Measurements from ENCODE around the gene GPBP1.
"Not testable (repeated sequence)": the region's sequence is repeated elsewhere in the genome, so short reads cannot be mapped to it uniquely, and the experiment has no call there.

GPBP1 gene

DNA sequence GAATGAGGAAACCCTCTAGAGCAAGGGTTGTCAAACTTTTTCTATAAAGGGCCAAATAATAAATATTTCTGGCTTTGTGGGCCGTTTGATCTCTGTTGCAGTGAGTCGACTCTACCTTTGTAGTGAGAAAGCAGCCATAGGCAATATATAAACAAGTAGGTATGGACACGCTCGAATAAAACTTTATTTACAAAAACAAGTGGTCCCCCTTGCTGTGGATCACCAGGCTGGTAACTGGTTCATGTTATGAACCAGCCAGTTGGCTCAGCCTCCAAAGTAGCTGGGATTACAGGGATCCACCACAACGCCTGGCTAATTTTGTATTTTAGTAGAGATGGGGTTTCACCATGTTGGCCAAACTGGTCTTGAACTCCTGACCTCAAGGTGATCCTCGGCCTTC, 118.5 kb downstream of the GPBP1 start:
- DNase-seq: no peak

DNA sequence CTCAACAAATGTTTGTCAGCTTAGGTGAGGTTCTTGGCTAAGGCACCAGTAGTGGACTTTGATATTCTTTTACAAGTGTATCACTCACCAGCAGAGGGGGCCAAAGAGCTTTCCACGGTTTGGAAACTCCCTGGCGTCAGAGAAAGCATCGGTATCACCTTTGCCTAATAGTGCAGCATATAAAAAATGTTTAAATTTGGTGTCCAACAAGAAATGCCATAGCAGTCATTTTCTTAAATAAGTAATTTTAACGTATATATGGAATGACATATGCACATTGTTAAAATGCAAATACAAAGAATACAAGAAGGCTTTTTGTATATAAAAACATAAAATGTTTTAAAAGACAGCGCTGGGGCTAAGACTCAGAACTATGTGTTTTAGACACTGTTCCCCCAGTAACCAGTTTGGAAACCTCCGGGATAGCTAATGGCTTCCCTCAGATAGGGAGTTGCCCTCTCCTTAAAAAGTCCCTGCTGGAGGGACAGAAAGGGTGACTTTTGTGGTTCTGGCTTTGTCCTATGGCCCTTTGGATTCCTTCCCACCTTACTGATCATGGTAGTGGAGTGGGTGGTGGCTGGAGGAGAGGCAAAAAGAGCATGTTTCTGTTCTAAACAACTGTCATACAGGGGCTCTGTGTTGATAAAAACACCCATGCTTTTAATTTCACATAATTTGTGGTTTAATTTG, 124.6 kb downstream of the GPBP1 start:
- DNase-seq: peak; percentile 82

DNA sequence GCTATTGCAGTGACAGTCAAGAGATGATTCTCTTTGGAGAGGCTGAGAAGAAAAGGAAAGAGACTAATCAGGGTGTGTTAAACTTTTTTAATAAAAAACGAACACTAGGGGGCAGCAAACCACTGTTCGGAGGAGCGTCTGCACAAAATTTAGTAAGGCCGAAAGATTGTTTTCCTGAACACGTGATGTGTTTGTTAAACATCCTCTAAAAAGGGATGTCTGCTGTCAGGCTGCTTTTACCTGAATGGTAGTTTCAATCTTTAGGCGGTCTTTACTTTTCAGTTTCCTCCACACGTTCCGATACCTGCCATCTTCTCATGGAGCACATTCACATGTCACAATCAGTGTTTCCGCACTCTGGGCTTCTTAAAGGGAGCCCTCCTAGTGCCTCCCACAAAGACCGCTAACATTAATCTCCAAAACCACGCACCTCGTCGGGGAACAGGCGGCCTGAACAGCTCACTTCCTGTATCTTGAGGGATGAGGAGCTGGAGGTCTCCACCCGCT, 125.2 kb downstream of the GPBP1 start:
- DNase-seq: peak; percentile 82

DNA sequence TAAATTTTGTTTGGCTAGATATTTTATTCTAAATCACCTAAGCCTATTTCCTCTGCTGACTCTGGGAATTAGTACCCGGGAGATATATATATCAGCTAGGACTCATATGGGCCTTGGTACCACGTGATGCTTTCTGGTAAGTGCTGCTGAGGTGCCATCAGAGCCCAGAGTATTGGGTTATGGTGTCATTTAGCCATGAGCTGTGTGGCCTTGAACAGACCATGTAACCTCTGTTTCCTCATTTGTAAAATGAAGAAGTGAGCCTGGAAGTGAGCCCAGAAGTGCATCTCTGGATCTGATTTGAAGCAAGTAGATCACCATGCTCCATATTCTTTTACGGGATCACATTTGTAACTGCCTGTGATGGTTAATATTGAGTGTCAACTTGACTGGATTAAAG, 126.1 kb downstream of the GPBP1 start:
- no peak for DNase-seq

DNA sequence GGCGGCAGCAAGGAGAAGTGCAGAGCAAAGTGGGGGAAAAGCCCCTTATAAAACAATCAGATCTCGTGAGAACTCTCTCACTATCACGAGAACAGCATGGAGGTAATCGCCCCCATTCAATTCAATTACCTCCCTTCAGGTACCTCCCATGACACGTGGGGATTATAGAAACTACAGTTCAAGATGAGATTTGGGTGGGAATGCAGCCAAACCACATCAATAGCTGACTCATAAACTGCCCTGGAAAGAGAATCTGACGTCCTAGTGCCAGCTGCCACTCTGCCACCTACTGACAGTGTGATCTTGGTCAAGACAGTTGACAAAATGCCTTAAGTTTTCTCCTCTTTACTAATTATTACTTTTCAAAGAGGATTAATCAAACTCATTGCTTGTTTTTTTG, 128.3 kb downstream of the GPBP1 start:
- peak; percentile 49 for DNase-seq

DNA sequence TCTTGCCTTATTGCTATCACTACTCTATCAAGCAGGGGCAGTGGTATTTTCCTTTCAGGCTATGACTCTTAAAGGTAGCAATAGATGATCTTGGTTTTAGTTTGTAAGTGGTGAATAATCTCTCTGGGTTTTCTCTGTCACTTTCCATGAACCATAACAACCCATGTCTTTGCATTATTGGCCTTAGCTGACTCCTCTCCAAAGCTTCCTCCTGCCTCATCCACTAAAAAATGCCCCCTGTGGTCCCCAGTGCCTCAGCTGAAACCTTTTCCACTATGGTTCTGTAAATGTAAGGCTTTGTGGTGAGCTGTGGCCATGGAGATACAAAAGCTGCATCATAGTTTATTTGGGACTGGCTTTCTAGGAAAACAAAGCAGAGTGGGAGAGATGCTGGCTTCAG, 128.8 kb downstream of the GPBP1 start:
- peak; percentile 9 for DNase-seq

DNA sequence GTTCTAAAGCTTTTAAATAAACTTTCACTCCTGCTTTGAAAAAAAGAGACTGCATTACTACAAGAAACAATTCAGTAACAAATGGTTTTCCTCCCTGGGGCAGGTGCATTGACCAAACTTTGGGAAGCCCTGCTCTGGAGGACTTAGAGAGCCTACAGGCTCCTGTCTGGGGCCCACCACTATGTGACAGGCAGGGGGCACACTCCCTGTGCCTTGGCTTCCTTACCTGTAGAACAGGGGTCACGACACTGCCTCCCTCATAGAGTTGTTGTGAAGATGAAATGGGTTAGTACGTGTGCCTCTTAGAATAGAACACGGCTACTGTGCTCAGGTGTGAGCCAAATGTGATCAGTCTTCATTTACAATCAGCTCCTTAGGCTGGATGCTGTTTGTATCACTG, 130.1 kb downstream of the GPBP1 start:
- DNase-seq: no peak

DNA sequence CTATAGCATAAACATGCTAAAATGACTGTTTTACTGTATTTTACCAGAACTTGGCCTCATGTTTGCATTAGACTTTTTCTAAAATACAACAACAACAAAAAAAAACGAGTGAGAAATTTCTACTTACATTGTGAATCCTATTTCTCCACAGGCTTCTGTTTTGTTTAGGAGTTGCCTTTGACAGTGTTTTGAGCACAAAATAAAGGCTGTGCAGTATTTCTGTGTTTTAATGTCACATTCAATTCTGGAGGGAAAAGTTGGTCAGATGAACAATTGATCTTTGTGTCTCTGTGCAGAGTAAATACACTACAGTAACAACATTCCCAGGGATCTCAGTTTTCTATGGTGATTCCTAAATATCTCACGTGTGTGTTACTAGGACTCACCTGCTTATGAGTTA, 131.1 kb downstream of the GPBP1 start:
- DNase-seq: no peak

DNA sequence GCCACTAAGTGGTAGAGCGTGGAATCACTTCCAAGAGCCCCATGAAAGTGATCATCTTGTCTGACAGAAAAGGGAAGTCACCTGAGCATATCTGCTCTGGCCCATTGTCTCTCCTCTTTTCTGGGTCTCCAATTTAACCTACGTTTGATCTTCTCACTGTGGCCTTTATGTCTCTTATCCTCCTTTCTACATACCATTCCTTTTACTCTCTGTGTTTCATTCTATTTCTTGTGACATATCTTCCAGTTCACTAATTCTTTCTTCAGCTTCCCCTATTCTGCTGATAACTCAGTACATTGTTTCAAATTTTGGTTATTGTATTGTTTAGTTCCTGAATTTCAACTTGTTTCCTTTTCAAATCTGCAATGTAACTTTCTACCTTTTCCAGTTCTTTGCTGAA, 132.5 kb downstream of the GPBP1 start:
- DNase-seq: no peak

DNA sequence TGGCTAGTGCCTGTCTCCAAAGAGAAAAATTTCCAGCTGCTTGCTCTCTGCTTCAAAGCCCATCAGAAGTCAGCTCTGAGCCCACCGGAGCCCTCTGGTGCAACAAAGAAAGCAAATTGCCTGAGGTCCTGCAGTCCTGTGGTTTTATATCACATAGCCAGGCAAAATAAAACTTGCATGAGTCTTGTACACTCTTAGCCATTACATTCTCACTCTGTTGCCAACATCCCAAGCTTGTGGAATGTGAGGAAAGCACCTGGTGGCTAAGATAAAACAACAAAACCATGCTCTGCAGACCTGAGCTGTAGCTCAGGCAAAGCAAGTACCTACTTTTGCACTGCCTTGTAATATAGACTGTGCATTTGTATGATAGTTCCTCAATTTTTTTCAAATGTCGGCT, 133.7 kb downstream of the GPBP1 start:
- no peak for DNase-seq

DNA sequence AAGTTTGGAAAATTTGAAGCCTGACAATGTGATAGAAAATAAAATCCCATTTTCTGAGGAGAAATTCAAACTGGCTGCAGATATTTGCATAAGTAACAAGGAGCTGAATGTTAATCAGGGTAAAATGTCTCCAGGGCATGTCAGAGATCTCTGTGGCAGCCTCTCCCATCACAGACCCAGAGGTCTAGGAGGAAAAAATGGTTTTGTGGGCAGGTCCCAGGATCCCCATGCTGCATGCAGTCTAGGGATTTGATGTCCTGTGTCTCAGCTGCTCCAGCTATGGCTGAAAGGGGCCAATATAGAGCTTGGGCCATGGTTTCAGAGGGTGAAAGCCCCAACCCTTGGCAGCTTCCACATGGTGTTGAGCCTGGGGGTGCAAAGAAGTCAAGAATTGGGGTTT, 135.2 kb downstream of the GPBP1 start:
- not testable (repeated sequence) for DNase-seq

DNA sequence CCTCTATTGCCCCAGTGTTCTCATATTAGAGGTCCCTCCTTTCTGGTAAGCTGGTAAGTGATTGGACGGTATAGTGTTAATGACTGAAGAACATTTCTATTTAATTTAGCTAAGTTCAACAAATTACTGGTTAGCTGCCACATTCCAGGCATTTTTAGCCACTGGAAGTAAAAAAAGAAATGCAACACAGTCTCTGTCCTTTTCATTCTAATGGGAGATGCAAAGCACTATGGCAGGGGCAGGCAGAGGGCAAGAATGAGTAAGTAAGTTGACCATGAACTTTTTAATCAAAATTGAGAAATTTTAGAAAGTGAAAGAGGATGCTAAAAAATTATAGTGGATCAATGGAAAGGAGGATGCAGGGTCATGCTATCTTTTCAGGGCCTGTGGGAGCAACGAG, 137.4 kb downstream of the GPBP1 start:
- DNase-seq: no peak

DNA sequence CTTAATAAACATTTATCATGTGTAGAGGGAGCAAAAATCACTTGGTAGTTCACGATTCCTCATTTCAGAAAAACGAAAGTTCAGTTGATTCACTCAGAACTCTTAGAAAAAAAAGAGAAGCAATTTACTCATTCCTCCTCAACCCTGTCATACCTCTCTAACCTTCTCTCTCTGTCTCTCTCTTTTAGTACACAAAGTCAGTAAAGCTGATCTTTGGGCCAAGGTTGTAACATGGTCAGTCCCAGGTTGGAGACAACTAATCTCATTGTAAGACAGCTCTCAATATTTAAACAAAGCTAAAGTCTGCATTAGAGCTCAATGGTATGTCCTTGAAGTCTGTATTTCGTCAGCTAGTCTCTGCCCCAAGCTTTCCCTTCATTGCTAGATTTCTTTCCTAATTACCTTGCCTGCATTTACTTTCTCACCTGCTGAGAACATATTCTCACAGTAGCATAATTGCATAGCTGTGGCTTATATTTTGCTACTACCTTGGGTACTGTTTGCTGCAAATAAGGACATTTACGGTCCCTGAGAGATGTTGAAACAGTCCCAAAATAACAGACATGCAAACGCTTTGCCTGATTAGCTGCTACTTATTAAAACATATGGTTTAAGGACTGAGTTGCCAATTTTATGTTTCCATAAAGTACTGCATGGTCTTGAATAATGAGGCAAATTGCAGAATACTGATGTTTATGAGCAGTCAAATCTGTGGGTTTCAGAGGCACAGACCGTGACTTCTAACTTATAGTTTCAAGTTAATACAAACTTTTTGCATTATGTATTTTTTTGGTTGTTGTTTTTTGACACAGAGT, 138.3 kb downstream of the GPBP1 start:
- DNase-seq: no peak

DNA sequence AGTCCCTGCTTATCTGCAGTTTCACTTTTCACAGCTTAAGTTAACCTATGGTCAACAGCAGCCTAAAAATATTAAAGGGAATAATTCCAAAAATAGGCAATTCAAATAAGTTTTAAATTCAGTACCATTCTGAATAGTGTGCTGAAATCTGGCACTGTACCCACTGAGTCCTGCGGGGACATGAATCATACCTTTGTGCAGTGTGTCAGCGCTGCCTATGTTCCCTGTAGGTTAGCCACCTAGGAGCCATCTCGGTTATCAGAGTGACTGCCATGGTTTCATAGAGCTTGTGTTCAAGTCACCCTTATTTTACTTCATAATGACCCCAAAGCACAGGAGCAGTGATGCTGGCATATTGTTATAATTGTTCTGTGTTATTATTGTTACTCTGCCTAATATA, 139.9 kb downstream of the GPBP1 start:
- DNase-seq: no peak

Measured in EL (cell line).